Measurements from ENCODE around the gene FADS2.
A peak's percentile ranks its signal among the peaks of the same experiment; 100 is the strongest.

The FADS2 gene

GRCh38 chr11:61889831-61890230 is 61.7 kb downstream of the FADS2 start:
- DNase-seq, result no peak

GRCh38 chr11:61890529-61891330 is 62.6 kb downstream of the FADS2 start:
- no peak for DNase-seq

- DNase-seq, result peak; percentile 83
Measured at GRCh38 chr11:61891331-61892084, 63.4 kb downstream of the FADS2 start, which contains the start of gene FADS3. FADS3 (minus strand) TSS chr11:61891545; CDS start chr11:61891381, 164 bp downstream.

DNA sequence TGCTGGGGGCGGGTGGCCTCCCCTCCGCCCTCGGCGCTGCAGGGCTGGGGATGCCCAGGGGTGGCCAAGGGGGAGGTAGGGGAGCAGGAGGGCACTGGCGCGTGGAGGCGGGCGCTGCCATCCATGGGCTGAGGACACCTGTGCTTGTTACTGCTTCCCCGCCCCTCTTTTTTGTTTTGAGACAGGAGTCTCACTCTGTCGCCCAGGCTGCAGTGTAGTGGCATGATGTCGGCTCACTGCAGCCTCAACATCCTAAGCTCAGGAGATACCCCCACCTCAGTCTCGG is 63.9 kb downstream of the FADS2 start:
- no peak for DNase-seq

DNA sequence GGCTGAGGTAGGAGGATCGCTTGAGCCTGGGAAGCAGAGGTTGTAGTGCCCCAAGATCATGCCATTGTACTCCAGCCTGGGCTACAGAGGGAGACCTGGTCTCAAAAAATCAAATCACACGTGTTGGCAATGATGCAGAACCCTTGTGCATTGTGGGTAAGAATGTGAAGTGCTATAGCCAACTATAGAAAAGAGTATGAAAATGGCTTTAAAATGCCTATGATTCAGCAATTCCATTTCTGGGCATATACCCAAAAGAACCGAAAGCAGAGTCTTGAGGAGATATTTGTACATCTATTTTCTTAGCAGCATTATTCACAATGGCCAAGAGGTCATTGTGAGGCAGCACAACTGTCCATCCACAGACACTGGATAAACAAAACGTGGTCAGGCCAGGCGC is 65.9 kb downstream of the FADS2 start:
- DNase-seq, result no peak

- DNase-seq, result no peak
Measured at GRCh38 chr11:61895046-61895717, 67.1 kb downstream of the FADS2 start.

DNA sequence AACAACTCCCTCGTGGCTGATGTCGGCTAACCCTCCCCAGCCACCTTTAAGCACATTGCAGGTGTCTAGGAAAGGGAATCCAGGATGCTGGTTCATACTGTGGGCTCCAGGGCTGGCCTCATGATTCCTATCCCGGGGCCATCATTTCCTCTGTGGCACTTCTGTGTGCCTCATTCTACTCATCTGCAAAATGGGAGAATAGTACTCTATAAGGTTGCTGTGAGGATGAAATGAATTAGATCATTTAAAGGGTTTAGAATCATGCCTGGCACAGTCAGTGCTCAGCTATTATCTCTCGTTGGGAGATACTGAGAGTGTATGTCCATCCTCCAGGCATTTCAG is 67.6 kb downstream of the FADS2 start:
- no peak for DNase-seq

GRCh38 chr11:61896665-61897386 is 68.7 kb downstream of the FADS2 start:
- DNase-seq, result no peak

DNA sequence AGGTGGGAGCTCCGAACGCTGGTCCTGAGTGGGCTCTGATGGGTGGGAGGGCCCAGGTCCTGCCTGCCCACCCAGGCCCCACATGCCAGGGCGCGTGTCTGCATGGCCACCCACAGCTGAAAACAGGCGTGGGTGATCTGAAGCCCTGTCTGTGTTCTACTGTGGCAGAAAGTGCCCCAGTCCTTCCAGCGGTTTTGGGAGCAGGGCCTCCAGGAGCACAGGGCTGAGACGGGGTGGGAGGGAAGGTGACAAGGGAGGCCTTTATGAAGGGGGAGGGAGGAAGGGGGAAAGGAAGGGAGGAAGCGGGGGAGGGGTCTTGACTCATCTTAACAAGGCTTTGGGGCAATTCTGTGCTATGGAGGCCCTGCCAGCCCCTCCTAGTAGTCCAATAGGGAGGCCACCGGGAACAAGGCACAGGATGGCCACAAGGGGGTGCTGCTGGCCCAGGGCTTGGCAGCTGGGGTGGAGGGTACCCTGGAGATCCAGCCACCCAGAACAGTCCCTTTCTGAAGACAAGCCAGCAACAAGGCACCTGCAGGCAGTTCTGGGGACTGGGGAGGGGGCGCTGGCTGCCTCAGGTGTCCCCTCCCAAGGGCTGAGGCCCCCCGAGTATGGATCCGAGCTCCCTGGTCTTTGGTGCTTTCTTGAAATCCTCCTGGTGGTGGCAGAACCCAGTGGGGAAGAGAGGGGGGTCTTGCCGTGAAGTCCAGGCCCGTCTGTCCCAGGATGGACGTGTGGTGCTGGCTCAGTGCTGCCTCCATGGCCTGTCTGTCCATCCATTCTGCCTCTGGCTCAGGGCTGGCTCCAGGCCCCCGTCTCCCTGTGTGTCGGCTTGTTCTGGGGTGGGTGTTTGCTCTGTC is 69.5 kb downstream of the FADS2 start:
- peak; percentile 83 for DNase-seq

GRCh38 chr11:61898247-61898582 is 70.1 kb downstream of the FADS2 start:
- DNase-seq, result no peak

DNA sequence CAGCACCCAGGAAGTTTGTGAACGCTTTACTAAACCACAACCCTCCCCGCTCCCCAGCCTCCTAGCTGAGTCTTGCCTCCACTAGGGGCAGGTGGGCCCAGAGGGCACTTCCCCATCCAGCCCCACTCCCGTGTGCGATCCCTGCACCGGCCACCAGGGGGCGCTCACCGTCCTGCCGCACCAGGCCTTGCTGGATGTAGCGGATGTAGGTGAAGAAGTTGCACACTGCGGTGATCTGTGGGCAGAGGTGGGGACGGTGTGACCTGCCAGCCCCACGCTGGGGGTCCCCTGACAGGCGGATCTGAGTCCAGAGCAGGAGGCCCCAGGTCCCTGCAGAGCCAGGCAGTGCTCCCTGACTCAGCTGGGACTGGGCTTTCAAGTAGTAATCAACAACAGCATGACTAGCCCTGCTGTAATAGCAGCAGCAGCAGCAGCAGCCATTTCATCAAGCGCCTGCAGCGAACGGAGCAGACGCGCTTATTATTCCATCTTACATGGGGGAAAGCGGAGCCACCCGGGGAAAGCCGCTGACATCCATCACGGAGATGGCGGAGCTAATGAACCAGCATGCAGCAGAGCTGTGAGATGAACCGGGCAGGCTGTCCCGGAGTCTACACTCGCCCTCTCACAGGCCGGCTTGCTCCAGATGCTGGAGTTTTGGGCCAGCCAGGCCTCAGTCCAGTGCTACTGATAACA is 71.2 kb downstream of the FADS2 start:
- peak; percentile 92 for DNase-seq

- DNase-seq, result no peak
Measured at GRCh38 chr11:61900251-61900650, 72.2 kb downstream of the FADS2 start.

- no peak for DNase-seq
Measured at GRCh38 chr11:61901397-61901796, 73.3 kb downstream of the FADS2 start.

DNA sequence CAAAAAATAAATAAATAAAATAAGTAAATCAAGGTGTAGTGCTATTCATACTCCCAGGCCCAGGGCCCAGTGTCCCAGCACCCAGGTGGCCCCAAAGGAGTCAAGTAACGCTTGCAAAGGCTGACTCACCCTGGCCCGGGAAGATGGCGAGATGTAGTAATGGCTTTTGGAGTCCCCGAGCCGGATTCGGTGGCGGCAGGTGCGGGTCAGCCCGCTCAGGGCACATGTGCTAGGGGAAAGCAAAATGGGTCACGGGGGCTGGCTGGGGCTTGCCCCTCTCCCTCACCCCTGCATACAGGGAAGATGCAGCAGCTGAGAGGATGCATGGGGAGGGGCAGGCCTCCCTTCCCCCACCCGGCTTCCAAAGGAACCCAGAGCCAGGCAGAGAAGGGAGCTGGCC is 74.2 kb downstream of the FADS2 start:
- DNase-seq, result no peak

GRCh38 chr11:61903845-61904244 is 75.7 kb downstream of the FADS2 start:
- DNase-seq, result no peak

DNA sequence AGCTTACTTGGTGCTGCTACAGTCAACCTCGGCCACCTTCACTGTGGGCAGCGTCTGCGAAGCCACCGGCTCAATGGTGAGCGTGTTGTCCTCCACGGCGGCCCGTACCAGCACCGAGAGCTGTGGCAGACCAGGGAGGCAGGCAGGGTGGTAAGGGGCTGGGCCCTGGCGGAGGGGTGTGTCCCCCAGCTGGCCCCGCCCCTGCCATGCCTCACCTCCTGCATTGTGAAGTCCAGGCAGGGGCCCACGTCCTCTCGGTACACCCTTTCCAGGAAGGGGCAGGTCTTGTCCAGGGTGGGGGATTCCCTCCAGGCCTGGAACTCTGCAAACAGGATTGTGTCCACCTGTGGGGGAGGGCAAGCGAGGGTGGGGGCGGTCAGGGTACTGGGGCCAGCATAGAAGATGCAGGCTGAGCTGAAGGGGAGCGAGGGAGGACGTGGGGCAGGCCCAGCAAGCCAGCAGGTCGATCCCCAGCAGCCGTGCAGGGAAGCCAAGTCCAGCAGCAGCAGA is 76.5 kb downstream of the FADS2 start:
- no peak for DNase-seq

GRCh38 chr11:61905067-61905696 is 77.1 kb downstream of the FADS2 start:
- no peak for DNase-seq

DNA sequence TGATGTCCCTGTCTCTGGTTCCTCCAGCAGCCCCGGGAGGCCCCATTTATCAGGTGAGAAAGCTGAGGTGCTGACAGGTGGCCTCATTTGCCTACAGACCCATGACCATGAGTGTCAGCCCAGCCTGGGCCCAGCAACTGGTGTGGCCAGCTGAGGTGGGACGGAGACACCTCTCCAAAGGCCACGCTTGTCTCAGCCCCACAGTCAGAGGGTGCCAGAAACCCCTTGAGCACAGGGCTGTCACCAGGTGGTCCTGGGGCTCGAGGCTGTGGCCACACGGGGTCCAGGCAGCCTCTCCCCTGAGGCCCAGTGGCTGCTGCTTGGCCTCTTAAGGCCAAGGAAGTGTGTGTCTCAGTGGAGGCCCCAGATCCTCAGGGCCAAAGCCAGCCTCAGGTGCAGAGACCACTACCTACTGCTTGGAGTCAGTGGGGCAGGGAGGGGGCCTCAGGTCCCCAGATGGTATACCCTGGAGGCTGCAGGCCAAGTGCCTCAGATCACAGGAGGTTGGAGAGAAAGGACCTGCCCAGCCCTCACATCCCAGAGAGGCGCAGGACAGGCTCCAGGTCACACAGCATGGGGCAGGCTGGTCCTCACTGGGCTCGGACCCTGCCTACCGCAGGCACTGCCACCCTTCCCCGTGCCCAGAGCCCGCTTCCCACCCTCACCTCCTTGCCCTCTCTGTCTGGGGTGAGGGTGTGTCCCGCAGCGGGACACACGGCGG is 77.9 kb downstream of the FADS2 start:
- DNase-seq, result no peak

DNA sequence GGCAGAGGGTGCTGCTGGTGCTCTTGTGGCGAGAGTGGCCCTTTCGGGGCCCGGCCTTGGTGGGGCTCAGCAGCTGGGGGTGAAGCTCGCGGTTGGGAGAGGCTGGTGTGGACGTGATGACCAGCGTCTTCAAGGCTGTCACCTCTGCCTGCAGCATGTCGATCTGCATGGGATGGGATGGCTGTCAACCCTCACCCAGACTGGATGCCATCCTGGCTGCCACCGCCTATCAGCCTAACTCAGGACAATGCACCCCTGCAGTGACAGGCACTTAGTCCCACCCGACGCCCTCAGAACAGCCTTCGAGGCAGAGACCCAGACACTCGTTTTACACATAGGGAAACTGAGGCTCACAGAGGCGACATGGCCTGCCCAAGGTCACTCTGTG is 78.4 kb downstream of the FADS2 start:
- DNase-seq, result no peak

DNA sequence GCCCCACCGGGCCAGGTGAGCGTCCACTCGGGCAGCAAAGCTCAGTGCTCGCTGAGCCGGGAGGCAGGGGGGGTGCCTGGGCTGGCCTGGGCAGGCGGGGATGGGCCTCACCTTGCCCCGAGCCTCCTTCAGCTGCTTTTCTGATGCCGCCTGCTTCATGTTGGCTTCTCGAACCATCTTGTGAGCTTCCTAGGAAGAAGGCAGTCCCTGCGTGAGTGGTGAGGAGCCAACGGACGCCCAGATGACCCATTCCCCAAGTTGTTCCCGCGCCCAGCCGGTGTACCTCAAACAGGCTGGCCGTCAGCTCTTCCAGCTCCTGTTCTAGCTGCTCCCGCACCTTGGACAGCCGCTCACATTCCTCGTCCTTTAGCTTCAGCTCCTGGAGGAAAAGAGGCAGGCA is 79.2 kb downstream of the FADS2 start:
- no peak for DNase-seq

Measured in right forelimb (tissue), 1 donor.